GM21367 (cell line): ENCODE results near the gene PTBP1.

Experiments used
- ATAC-seq: cut with Tn5 transposase; IDR thresholded peaks from one replicate; pipeline ENCODE4 v1.9.1; 2021; ENCODE audit not compliant: unreplicated experiment

Gene PTBP1

DNA sequence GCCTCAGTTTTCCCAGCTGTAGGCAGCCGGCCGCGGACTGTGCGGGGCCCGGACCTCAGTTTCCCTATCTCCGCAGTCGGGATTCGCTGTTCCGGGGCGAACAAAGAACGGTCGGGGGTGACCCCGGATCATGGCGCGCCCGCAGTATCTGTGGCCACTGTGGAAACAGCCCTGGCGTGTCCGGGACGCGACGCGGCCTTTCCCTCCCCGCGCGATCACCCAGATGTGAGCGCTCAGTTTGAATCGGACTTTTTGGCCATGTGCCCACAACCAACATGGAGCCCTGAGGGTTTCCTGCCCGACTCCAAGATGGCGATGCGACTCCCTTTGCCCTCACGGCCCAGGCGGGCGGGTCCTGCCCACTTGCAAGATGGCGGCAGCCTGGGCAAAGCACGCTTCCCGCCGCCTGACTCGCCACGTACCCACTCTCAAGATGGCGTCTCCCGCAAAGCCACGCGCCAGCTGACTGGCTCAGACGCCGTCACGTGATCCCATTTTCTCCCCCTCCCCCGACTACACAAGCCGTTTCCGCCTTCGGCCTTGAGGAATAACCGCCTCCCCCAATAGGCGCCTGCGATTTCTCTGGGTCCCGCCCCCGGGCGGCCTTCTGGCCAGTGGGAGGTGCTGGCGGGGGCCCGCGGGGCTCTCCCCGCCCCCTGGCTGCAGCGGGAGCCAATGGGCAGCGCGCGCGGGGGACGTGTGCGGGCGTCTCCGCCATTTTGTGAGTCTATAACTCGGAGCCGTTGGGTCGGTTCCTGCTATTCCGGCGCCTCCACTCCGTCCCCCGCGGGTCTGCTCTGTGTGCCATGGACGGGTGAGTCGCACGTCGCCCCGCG lies at the start of gene PTBP1:
Gene PTBP1 (plus strand): TSS at position 761 of the 836 bp plus-strand sequence. CDS start 46 bp downstream, at position 807.
- ATAC-seq, result peak; percentile 60

DNA sequence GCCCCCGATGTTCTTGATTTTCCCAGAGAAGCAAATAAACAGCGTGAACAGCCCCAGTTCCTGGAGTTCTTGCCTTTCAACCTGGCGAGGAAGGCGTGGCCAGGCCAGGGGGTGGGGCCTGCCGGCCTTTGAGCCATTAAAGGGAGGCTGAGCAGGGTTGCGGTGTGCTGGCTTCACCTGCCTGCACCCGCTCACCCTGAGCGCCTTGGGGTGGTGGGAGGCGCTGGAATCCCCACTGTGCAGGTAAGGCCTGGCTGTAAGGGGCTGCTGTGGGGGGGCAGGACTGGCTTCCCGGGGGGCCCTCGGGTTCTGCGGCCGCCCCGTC lies 49.0 kb upstream of the PTBP1 start:
- no peak for ATAC-seq

GRCh38 chr19:749811-750210 lies 47.4 kb upstream of the PTBP1 start:
- no peak for ATAC-seq

GRCh38 chr19:750640-751423 lies 46.4 kb upstream of the PTBP1 start, which contains the start of gene MISP:
Gene MISP, plus strand, starts transcription at chr19:751112. Its CDS starts 5,835 bp downstream, at chr19:756947.
- no peak for ATAC-seq

- no peak for ATAC-seq
These were observed 45.5 kb upstream of the PTBP1 start for GRCh38 chr19:751501-752341.

DNA sequence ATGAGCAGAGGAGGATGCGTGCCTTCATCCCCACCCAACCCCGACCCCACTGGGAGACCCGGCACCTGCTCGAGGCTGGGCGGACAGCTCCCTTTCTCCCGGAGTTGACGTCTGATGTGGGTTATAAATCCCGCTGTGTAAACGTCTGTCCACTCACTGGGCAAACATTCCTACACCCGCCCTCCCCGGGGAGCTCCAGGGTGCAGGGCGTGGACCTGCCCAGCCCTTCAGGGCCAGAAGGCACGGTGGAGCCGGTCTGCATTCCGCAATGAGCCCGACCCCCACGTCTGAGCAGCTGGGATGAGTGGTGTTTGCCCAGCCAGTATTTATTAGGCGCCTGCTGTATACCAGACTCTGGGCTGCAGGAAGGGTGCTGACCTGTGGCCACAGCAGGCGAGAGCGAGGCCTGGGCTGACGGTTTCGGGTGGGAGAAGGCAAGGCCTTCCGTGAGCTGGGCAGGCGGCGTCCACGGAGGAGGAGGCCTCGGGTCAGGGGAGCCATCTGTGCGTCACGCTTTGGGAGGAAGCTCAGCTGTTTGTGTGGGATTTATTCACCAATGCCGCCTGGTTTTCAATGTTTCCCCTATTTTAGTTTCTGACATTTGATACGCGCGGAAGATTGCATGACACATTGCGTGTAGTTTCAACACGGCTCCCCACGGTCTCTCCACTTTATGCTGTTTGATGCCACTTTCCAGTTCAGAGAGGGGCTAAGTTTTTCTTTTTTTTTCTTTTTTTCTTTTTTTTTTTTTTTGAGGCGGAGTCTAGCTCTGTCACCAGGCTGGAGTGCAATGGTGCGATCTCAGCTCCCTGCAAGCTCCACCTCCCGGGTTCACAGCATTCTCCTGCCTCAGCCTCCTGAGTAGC lies 44.4 kb upstream of the PTBP1 start:
- ATAC-seq, result no peak

DNA sequence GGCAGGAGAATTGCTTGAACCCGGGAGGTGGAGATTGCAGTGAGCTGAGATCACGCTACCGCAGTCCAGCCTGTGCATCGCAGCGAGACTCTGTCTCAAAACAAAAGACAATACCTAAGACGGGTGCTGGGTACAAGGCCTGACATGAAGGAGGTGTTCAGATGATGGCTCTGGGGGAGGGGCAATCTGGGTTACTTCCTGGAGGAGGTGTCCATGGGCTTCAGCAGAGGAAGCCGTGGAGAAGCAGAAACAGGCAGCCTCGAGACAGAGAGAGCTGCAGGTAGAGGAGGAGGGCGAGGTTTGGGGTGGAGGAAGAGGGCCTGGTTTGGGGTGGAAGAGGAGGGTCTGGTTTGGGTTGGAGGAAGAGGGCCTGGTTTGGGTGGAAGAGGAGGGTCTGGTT lies 42.7 kb upstream of the PTBP1 start:
- ATAC-seq, result no peak

- ATAC-seq, result no peak
These were observed 42.2 kb upstream of the PTBP1 start for GRCh38 chr19:755063-755462.

GRCh38 chr19:756236-756635 lies 41.0 kb upstream of the PTBP1 start:
- no peak for ATAC-seq

DNA sequence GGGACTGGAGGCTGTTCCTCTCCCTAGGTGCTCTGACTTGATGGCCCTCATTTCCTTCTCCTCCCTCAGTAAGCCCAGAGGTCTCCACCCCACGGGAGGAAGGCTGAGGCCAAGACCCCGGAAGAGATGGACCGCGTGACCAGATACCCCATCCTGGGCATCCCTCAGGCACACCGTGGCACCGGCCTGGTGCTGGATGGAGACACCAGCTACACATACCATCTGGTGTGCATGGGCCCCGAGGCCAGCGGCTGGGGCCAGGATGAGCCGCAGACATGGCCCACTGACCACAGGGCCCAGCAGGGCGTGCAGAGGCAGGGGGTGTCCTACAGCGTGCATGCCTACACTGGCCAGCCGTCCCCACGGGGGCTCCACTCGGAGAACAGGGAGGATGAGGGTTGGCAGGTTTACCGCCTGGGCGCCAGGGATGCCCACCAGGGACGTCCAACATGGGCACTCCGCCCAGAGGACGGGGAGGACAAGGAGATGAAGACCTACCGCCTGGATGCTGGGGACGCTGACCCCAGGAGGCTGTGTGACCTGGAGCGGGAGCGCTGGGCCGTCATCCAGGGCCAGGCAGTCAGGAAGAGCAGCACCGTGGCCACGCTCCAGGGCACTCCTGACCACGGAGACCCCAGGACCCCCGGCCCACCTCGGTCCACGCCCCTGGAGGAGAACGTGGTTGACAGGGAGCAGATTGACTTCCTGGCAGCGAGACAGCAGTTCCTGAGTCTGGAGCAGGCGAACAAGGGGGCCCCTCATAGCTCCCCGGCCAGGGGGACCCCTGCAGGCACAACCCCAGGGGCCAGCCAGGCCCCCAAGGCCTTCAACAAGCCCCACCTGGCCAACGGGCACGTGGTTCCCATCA lies 40.2 kb upstream of the PTBP1 start:
- ATAC-seq, result no peak

DNA sequence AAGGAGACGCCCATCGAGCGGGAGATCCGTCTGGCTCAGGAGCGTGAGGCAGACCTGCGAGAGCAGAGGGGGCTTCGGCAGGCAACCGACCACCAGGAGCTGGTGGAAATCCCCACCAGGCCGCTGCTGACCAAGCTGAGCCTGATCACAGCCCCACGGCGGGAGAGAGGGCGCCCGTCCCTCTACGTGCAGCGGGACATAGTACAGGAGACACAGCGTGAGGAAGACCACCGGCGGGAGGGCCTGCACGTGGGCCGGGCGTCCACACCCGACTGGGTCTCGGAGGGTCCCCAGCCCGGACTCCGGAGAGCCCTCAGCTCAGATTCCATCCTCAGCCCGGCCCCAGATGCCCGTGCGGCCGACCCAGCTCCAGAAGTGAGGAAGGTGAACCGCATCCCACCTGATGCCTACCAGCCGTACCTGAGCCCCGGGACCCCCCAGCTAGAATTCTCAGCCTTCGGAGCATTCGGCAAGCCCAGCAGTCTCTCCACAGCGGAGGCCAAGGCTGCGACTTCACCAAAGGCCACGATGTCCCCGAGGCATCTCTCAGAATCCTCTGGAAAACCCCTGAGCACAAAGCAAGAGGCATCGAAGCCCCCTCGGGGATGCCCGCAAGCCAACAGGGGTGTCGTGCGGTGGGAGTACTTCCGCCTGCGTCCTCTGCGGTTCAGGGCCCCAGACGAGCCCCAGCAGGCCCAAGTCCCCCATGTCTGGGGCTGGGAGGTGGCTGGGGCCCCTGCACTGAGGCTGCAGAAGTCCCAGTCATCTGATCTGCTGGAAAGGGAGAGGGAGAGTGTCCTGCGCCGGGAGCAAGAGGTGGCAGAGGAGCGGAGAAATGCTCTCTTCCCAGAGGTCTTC lies 39.2 kb upstream of the PTBP1 start:
- ATAC-seq, result no peak

GRCh38 chr19:763181-763580 lies 34.1 kb upstream of the PTBP1 start:
- no peak for ATAC-seq

- no peak for ATAC-seq
These were observed 33.4 kb upstream of the PTBP1 start for GRCh38 chr19:763869-764268.

GRCh38 chr19:764301-764700 lies 33.0 kb upstream of the PTBP1 start:
- ATAC-seq, result no peak

GRCh38 chr19:765179-765738 lies 32.0 kb upstream of the PTBP1 start:
- ATAC-seq, result no peak

DNA sequence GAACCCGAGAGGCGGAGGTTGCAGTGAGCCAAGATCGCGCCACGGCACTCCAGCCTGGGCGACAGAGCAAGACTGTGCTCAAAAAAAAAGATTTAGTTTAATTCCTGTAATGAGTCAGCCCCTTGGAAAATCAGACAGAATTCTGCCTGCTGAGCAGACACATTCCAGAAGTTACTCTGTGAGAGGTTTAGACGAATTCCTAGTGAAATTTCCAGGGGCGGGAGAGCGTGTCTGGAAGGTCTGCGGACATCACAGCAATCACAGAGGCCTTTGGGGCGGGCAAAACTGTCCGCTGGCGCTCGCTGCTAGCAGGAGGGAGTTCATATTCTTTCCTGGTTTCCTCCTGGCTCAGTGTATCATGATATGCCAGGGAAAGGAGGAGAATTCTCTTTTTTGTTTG lies 28.8 kb upstream of the PTBP1 start:
- ATAC-seq, result no peak

GRCh38 chr19:769616-770015 lies 27.6 kb upstream of the PTBP1 start:
- no peak for ATAC-seq

- ATAC-seq, result no peak
These were observed 25.9 kb upstream of the PTBP1 start for GRCh38 chr19:771332-771785.
